Stimulated activated naive CD4-positive, alpha-beta T cell (primary cell): ENCODE results near the gene RFESD.
"Not testable (repeated sequence)": the region's sequence is repeated elsewhere in the genome, so short reads cannot be mapped to it uniquely, and the experiment has no call there.

Experiments
- DNase-seq, 6 experiments: peaks; one replicate each; lab custom pipeline; 2025; lab: John Stamatoyannopoulos, UW

The RFESD gene

GRCh38 chr5:95664204-95664786 lies 17.7 kb downstream of the RFESD start:
- DNase-seq: peak in 3 of 6 experiments; percentile 1 to 41 (median 34)

GRCh38 chr5:95667061-95667618 lies 20.6 kb downstream of the RFESD start:
- no peak for DNase-seq

GRCh38 chr5:95667678-95668077 lies 21.1 kb downstream of the RFESD start:
- no peak for DNase-seq

- no peak for DNase-seq
Observed at GRCh38 chr5:95668216-95668615, 21.6 kb downstream of the RFESD start.

GRCh38 chr5:95668728-95669127 lies 22.2 kb downstream of the RFESD start:
- DNase-seq: no peak

- DNase-seq: no peak
Observed at GRCh38 chr5:95669540-95669939, 23.0 kb downstream of the RFESD start.

GRCh38 chr5:95669985-95670384 lies 23.4 kb downstream of the RFESD start:
- DNase-seq: no peak

GRCh38 chr5:95670568-95670967 lies 24.0 kb downstream of the RFESD start:
- DNase-seq: no peak

- no peak for DNase-seq
Observed at GRCh38 chr5:95671826-95672225, 25.2 kb downstream of the RFESD start.

GRCh38 chr5:95672641-95673040 lies 26.1 kb downstream of the RFESD start:
- DNase-seq: no peak

GRCh38 chr5:95673081-95673480 lies 26.5 kb downstream of the RFESD start:
- no peak for DNase-seq

GRCh38 chr5:95682891-95683290 lies 36.3 kb downstream of the RFESD start, which contains the start of gene SPATA9:
Gene SPATA9 (minus strand): TSS chr5:95682991. CDS start chr5:95682854, 137 bp downstream.
- no peak for DNase-seq

GRCh38 chr5:95684361-95684760 lies 37.8 kb downstream of the RFESD start:
- DNase-seq: no peak

- DNase-seq: no peak
Observed at GRCh38 chr5:95686651-95687050, 40.1 kb downstream of the RFESD start.

- DNase-seq: no peak
Observed at GRCh38 chr5:95689680-95690079, 43.1 kb downstream of the RFESD start.

GRCh38 chr5:95690333-95690732 lies 43.8 kb downstream of the RFESD start:
- no peak for DNase-seq

- DNase-seq: no peak
Observed at GRCh38 chr5:95697781-95698681, 51.5 kb downstream of the RFESD start.

- DNase-seq: no peak
Observed at GRCh38 chr5:95699337-95699736, 52.8 kb downstream of the RFESD start.

- DNase-seq: no peak
Observed at GRCh38 chr5:95701074-95701473, 54.5 kb downstream of the RFESD start.

- no peak for DNase-seq
Observed at GRCh38 chr5:95704150-95704549, 57.6 kb downstream of the RFESD start.

- not testable (repeated sequence) for DNase-seq
Observed at GRCh38 chr5:95706196-95706595, 59.6 kb downstream of the RFESD start.

- no peak for DNase-seq
Observed at GRCh38 chr5:95707055-95707454, 60.5 kb downstream of the RFESD start.
